Stomach (tissue), 9 donors: Measurements from ENCODE around the gene TMEM132D. TPM values are rescaled to one million over a fixed set of nuclear protein-coding genes. Genes with fewer than 3 reads are reported as not detected.

ENCODE experiments used
- DNase-seq, 2 donors: peaks; one replicate each; pipeline versions ENCODE4 v3.0.0 to v3.0.0-alpha.2; 2013 to 2019
- H3K27ac ChIP-seq, 5 donors: fragments of 200-600 bp in 4 of 5; sonication (generic) in 4 of 5; one replicate each; pipeline ENCODE4 v1.5.1; 2013 to 2019; ENCODE audit warnings: mild to moderate bottlenecking in 1 of 5, moderate library complexity in 1 of 5
- H3K27me3 ChIP-seq, 3 donors: fragments of 200-600 bp; sonication (generic); one replicate each; pipeline ENCODE4 v1.5.1; 2017 to 2019; ENCODE audit warnings: mixed run types in 1 of 3
- H3K36me3 ChIP-seq, 4 donors: fragments of 200-600 bp; sonication (generic); 1 replicate in 3 of 4; 2 replicates in 1 of 4; pipeline ENCODE4 v1.5.1; 2016 to 2019
- H3K4me1 ChIP-seq, 4 donors: fragments of 200-600 bp; sonication (generic); one replicate each; pipeline ENCODE4 v1.5.1; 2016 to 2019
- H3K4me3 ChIP-seq, 4 donors: fragments of 200-600 bp; sonication (generic) in 3 of 4; one replicate each; pipeline ENCODE4 v1.5.1; 2016 to 2019; ENCODE audit warnings: mild to moderate bottlenecking in 1 of 4
- H3K9me3 ChIP-seq, 4 donors: fragments of 200-600 bp; sonication (generic); one replicate each; pipeline ENCODE4 v1.5.1; 2016 to 2019
- CTCF ChIP-seq, 7 experiments: fragments of 450-650 bp in 4 of 7; fragments of 200-600 bp in 3 of 7; sonication (generic) in 3 of 7; IDR thresholded peaks; one replicate each; pipeline ENCODE4 v1.5.1; 2016 to 2019; ENCODE audit warnings: antibody characterized with exemption in 7 of 7, control low read depth in 2 of 7, mild to moderate bottlenecking in 1 of 7
- EP300 ChIP-seq: sonication (generic); formaldehyde crosslinking; IDR thresholded peaks from one replicate; pipeline ENCODE4 v1.6.1; 2017; ENCODE audit warnings: antibody characterized with exemption
- POLR2A ChIP-seq, 4 donors: fragments of 450-650 bp; IDR thresholded peaks; one replicate each; pipeline ENCODE4 v1.6.1; 2016; ENCODE audit warnings: antibody characterized with exemption in 4 of 4, control low read depth in 2 of 4, mild to moderate bottlenecking in 1 of 4, moderate library complexity in 1 of 4
- POLR2AphosphoS5 ChIP-seq, 3 donors: sonication (generic); formaldehyde crosslinking; IDR thresholded peaks; one replicate each; pipeline ENCODE4 v1.6.1; 2016; ENCODE audit warnings: antibody characterized with exemption in 3 of 3
- WGBS, 5 donors: extraction: QIAGEN DNeasy Blood & Tissue Kit in 3 of 5; methylation state at CpG; one replicate each; pipeline versions ENCODE4 v1.1.5 to v1.1.7; 2013 to 2018; 5-methylcytosine and 5-hydroxymethylcytosine counted together
- intact Hi-C: fragments of 100-400 bp; cut with DNase I; formaldehyde crosslinking; loops from one replicate; pipeline ENCODE4 v1.15.1; 2023; ENCODE audit warnings: low total_unique reads
- polyA plus RNA-seq, 3 donors: library from polyadenylated mRNA; stranded (reverse); fragments of 200-250 nt; gene quantifications; one replicate each; pipeline ENCODE4 v1.2.3, GENCODE V29; 2013
- total RNA-seq, 5 donors: library from RNA; depleted of rRNA; stranded (reverse); fragments of >200 nt; gene quantifications; one replicate each; pipeline versions ENCODE4 v1.1.0 to v1.2.3, GENCODE V29; 2014 to 2016
- donor health status: healthy with polysubstance abuse.
- donor health status: Bipolar disorder and iron deficiency.
- donor health status: healthy.

The TMEM132D gene
- total and polyA plus RNA-seq, 8 donors, result 0.29 to 0.92 TPM; not detected in 6

- no peaks in the 10 kb centered on the region for H3K36me3 ChIP-seq
- no peak overlapping the region for H3K27ac ChIP-seq
- 51 to 60% (median 54%) methylated on average over 4 of the region's 4 CpGs for WGBS, 5 donors
- no peaks in the 10 kb centered on the region for H3K4me1 ChIP-seq
- H3K4me3 ChIP-seq, result no peak overlapping the region
- TF ChIP-seq POLR2AphosphoS5 (IDR thresholded peaks at IDR 0.05), result no peak
- no peak for TF ChIP-seq EP300
- TF ChIP-seq CTCF (IDR thresholded peaks at IDR 0.05), result no peak
- no peak for TF ChIP-seq POLR2A (IDR thresholded peaks at IDR 0.05)
- H3K9me3 ChIP-seq, result peaks cover 0 to 6% (median under 1%) of the 10 kb centered on the region in 4 donors
- intact Hi-C loops, result no loop called here
- H3K27me3 ChIP-seq, result no peaks in the 10 kb centered on the region
- no peak for DNase-seq
Measured at GRCh38 chr12:129312048-129312447, 591.8 kb downstream of the TMEM132D start.

- Histone ChIP-seq H3K36me3 (no peaks in the 10 kb centered on the region), H3K27ac (no peak overlapping the region), H3K4me3 (no peak overlapping the region), H3K9me3 (peaks cover 0 to 6% (median 0%) of the 10 kb centered on the region in 4 donors), H3K27me3 (no peaks in the 10 kb centered on the region), H3K4me1 (no peaks in the 10 kb centered on the region)
- no peak for DNase-seq
- intact Hi-C loops, result no loop called here
- WGBS, 5 donors, result 60 to 86% (median 63%) methylated on average over 2 of the region's 2 CpGs
- TF ChIP-seq POLR2A (IDR thresholded peaks at IDR 0.05) (no peak), POLR2AphosphoS5 (IDR thresholded peaks at IDR 0.05) (no peak), EP300 (no peak), CTCF (IDR thresholded peaks at IDR 0.05) (no peak)
Measured at GRCh38 chr12:129310346-129310745, 593.5 kb downstream of the TMEM132D start.

GRCh38 chr12:129305851-129306250, 598.0 kb downstream of the TMEM132D start:
- no peaks in the 10 kb centered on the region for H3K36me3 ChIP-seq
- no peaks in the 10 kb centered on the region for H3K4me1 ChIP-seq
- no peaks in the 10 kb centered on the region for H3K9me3 ChIP-seq
- H3K27me3 ChIP-seq, result no peaks in the 10 kb centered on the region
- intact Hi-C loops, result no loop called here
- H3K27ac ChIP-seq, result no peak overlapping the region
- TF ChIP-seq POLR2AphosphoS5 (IDR thresholded peaks at IDR 0.05) (no peak), CTCF (IDR thresholded peaks at IDR 0.05) (no peak), POLR2A (IDR thresholded peaks at IDR 0.05) (no peak), EP300 (no peak)
- no peak for DNase-seq
- H3K4me3 ChIP-seq, result no peak overlapping the region
- WGBS, 5 donors, result 64 to 80% (median 70%) methylated on average over 4 of the region's 4 CpGs

GRCh38 chr12:129304529-129304928, 599.3 kb downstream of the TMEM132D start:
- TF ChIP-seq POLR2A (IDR thresholded peaks at IDR 0.05), result no peak
- no peak for TF ChIP-seq POLR2AphosphoS5 (IDR thresholded peaks at IDR 0.05)
- no peak for TF ChIP-seq EP300
- no peak for TF ChIP-seq CTCF (IDR thresholded peaks at IDR 0.05)
- Histone ChIP-seq H3K9me3 (no peaks in the 10 kb centered on the region), H3K4me3 (no peak overlapping the region), H3K36me3 (no peaks in the 10 kb centered on the region), H3K27me3 (no peaks in the 10 kb centered on the region), H3K4me1 (no peaks in the 10 kb centered on the region), H3K27ac (no peak overlapping the region)
- WGBS, 5 donors, result 73 to 89% (median 87%) methylated on average over 6 to 7 of the region's 7 CpGs
- DNase-seq, result no peak
- intact Hi-C loops, result no loop called here
